GM18858 (cell line): ENCODE data around the gene IWS1.
"Not testable (repeated sequence)": the region's sequence is repeated elsewhere in the genome, so short reads cannot be mapped to it uniquely, and the experiment has no call there.

Experiments
- ATAC-seq: cut with Tn5 transposase; IDR thresholded peaks from one replicate; pipeline ENCODE4 v1.9.1; 2021; ENCODE audit not compliant: unreplicated experiment

The IWS1 gene

GRCh38 chr2:127463155-127463991 is 62.9 kb downstream of the IWS1 start:
- no peak for ATAC-seq

- ATAC-seq, result no peak
Measured at GRCh38 chr2:127462461-127462860, 63.8 kb downstream of the IWS1 start.

GRCh38 chr2:127456960-127457359 is 69.3 kb downstream of the IWS1 start:
- ATAC-seq, result no peak

GRCh38 chr2:127455566-127456493 is 70.5 kb downstream of the IWS1 start:
- ATAC-seq, result no peak

GRCh38 chr2:127454595-127455565 is 71.4 kb downstream of the IWS1 start:
- no peak for ATAC-seq

GRCh38 chr2:127453392-127454171 is 72.7 kb downstream of the IWS1 start:
- ATAC-seq, result no peak

GRCh38 chr2:127453013-127453391 is 73.3 kb downstream of the IWS1 start:
- no peak for ATAC-seq

- not testable (repeated sequence) for ATAC-seq
Measured at GRCh38 chr2:127452423-127452822, 73.9 kb downstream of the IWS1 start.

- ATAC-seq, result no peak
Measured at GRCh38 chr2:127451981-127452380, 74.3 kb downstream of the IWS1 start.

- ATAC-seq, result no peak
Measured at GRCh38 chr2:127449898-127450297, 76.4 kb downstream of the IWS1 start.

GRCh38 chr2:127449414-127449813 is 76.9 kb downstream of the IWS1 start:
- no peak for ATAC-seq

- no peak for ATAC-seq
Measured at GRCh38 chr2:127448526-127448925, 77.8 kb downstream of the IWS1 start.

- ATAC-seq, result no peak
Measured at GRCh38 chr2:127439343-127439742, 86.9 kb downstream of the IWS1 start.

GRCh38 chr2:127437781-127438726 is 88.2 kb downstream of the IWS1 start:
- no peak for ATAC-seq

GRCh38 chr2:127437056-127437455 is 89.2 kb downstream of the IWS1 start:
- no peak for ATAC-seq

- ATAC-seq, result no peak
Measured at GRCh38 chr2:127434515-127434914, 91.8 kb downstream of the IWS1 start.

- no peak for ATAC-seq
Measured at GRCh38 chr2:127431408-127432023, 94.8 kb downstream of the IWS1 start.
